Trophoblast cell (in vitro differentiated cells and primary cell): ENCODE data around the gene PSEN2.
"Not testable (repeated sequence)": the region's sequence is repeated elsewhere in the genome, so short reads cannot be mapped to it uniquely, and the experiment has no call there.

Experiments used
- DNase-seq, 2 donors: peaks; one replicate each; pipeline ENCODE4 v3.0.0-alpha.2; 2016
- H2AFZ ChIP-seq: 2 replicates; pipeline ENCODE4 v1.6.1; 2013; ENCODE audit warnings: low read length, moderate library complexity, mild to moderate bottlenecking; ENCODE audit not compliant: insufficient read depth, poor library complexity
- H2AK5ac ChIP-seq: 2 replicates; pipeline ENCODE4 v1.6.1; 2013; ENCODE audit warnings: mild to moderate bottlenecking, low read length
- H2BK120ac ChIP-seq: 2 replicates; pipeline ENCODE4 v1.6.1; 2013; ENCODE audit warnings: low read length, mild to moderate bottlenecking, moderate library complexity; ENCODE audit not compliant: insufficient read depth, poor library complexity
- H2BK12ac ChIP-seq: 2 replicates; pipeline ENCODE4 v1.6.1; 2013; ENCODE audit warnings: mild to moderate bottlenecking, low read length, moderate library complexity
- H2BK5ac ChIP-seq: 2 replicates; pipeline ENCODE4 v1.6.1; 2013; ENCODE audit warnings: low read length, low read depth, moderate library complexity, mild to moderate bottlenecking; ENCODE audit not compliant: poor library complexity
- H3K14ac ChIP-seq: 2 replicates; pipeline ENCODE4 v1.6.1; 2013; ENCODE audit warnings: mild to moderate bottlenecking, low read length
- H3K18ac ChIP-seq: 2 replicates; pipeline ENCODE4 v1.6.1; 2013; ENCODE audit warnings: mild to moderate bottlenecking, low read length
- H3K23ac ChIP-seq: 2 replicates; pipeline ENCODE4 v1.6.1; 2013; ENCODE audit warnings: low read length
- H3K27ac ChIP-seq: 2 replicates; pipeline ENCODE4 v1.5.1; 2013; ENCODE audit warnings: low read depth, mild to moderate bottlenecking, inconsistent platforms, low read length, moderate library complexity
- H3K27me3 ChIP-seq: 2 replicates; pipeline ENCODE4 v1.6.1; 2013; ENCODE audit warnings: inconsistent platforms, mild to moderate bottlenecking, low read length, moderate library complexity; ENCODE audit not compliant: insufficient read depth
- H3K36me3 ChIP-seq, 2 experiments: 1 replicate in 1 of 2; 2 replicates in 1 of 2; pipeline ENCODE4 v1.6.1; 2013; ENCODE audit warnings: low read length in 2 of 2, mild to moderate bottlenecking in 2 of 2, moderate library complexity in 1 of 2; ENCODE audit not compliant: insufficient read depth in 2 of 2, control insufficient read depth in 1 of 2
- H3K4ac ChIP-seq: 2 replicates; pipeline ENCODE4 v1.6.1; 2013; ENCODE audit warnings: low read depth, mild to moderate bottlenecking, low read length, moderate library complexity
- H3K4me1 ChIP-seq, 2 experiments: 1 replicate in 1 of 2; 2 replicates in 1 of 2; pipeline ENCODE4 v1.6.1; 2013; ENCODE audit warnings: low read length in 2 of 2, mild to moderate bottlenecking in 2 of 2, moderate library complexity in 1 of 2; ENCODE audit not compliant: insufficient read depth in 2 of 2, control insufficient read depth in 1 of 2
- H3K4me2 ChIP-seq: 2 replicates; pipeline ENCODE4 v1.6.1; 2013; ENCODE audit warnings: inconsistent platforms, mild to moderate bottlenecking, low read length, moderate library complexity
- H3K4me3 ChIP-seq: 2 replicates; pipeline ENCODE4 v1.5.1; 2013; ENCODE audit warnings: mild to moderate bottlenecking, low read depth, low read length, inconsistent platforms
- H3K79me1 ChIP-seq: one replicate; pipeline ENCODE4 v1.6.1; 2013; ENCODE audit warnings: low read length
- H3K79me2 ChIP-seq: 2 replicates; pipeline ENCODE4 v1.6.1; 2013; ENCODE audit warnings: low read length, mild to moderate bottlenecking; ENCODE audit not compliant: control insufficient read depth, insufficient read depth, poor library complexity
- H3K9ac ChIP-seq: 2 replicates; pipeline ENCODE4 v1.6.1; 2013; ENCODE audit warnings: mild to moderate bottlenecking, low read length
- H3K9me3 ChIP-seq: 2 replicates; pipeline ENCODE4 v1.6.1; 2013; ENCODE audit warnings: low read depth, mild to moderate bottlenecking, control low read depth, inconsistent platforms, low read length; ENCODE audit not compliant: insufficient read depth
- H4K12ac ChIP-seq: 2 replicates; pipeline ENCODE4 v1.6.1; 2013; ENCODE audit warnings: low read depth, mild to moderate bottlenecking, low read length, moderate library complexity
- H4K8ac ChIP-seq: 2 replicates; pipeline ENCODE4 v1.6.1; 2013; ENCODE audit warnings: low read depth, mild to moderate bottlenecking, low read length, moderate library complexity
- H4K91ac ChIP-seq: one replicate; pipeline ENCODE4 v1.6.1; 2013; ENCODE audit warnings: low read depth, mild to moderate bottlenecking, low read length, moderate library complexity
- WGBS: extraction: QIAGEN DNeasy Blood & Tissue Kit; methylation state at CpG from one replicate; pipeline ENCODE4 v1.1.7; 2013; ENCODE audit warnings: missing lambda C conversion rate; ENCODE audit not compliant: insufficient read length, insufficient coverage; ENCODE audit errors: extremely low coverage; 5-methylcytosine and 5-hydroxymethylcytosine counted together

PSEN2 gene

DNA sequence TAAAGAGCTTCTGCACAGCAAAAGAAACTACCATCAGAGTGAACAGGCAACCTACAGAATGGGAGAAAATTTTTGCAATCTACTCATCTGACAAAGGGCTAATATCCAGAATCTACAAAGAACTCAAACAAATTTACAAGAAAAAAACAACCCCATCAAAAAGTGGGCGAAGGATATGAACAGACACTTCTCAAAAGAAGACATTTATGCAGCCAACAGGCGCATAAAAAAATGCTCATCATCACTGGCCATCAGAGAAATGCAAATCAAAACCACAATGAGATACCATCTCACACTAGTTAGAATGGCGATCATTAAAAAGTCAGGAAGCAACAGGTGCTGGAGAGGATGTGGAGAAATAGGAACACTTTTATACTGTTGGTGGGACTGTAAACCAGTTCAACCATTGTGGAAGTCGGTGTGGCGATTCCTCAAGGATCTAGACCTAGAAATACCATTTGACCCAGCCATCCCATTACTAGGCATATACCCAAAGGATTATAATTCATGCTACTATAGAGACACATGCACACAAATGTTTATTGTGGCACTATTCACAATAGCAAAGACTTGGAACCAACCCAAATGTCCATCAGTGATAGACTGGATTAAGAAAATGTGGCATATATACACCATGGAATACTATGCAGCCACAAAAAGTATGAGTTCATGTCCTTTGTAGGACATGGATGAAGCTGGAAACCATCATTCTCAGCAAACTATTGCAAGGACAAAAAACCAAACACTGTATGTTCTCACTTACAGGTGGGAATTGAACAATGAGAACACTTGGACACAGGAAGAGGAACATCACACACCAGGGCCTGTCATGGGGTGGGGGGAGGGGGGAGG, 59.1 kb downstream of the PSEN2 start:
- WGBS: no CpG with 5 or more reads among the region's 5 CpGs
- not testable (repeated sequence) for DNase-seq, H2AFZ ChIP-seq

DNA sequence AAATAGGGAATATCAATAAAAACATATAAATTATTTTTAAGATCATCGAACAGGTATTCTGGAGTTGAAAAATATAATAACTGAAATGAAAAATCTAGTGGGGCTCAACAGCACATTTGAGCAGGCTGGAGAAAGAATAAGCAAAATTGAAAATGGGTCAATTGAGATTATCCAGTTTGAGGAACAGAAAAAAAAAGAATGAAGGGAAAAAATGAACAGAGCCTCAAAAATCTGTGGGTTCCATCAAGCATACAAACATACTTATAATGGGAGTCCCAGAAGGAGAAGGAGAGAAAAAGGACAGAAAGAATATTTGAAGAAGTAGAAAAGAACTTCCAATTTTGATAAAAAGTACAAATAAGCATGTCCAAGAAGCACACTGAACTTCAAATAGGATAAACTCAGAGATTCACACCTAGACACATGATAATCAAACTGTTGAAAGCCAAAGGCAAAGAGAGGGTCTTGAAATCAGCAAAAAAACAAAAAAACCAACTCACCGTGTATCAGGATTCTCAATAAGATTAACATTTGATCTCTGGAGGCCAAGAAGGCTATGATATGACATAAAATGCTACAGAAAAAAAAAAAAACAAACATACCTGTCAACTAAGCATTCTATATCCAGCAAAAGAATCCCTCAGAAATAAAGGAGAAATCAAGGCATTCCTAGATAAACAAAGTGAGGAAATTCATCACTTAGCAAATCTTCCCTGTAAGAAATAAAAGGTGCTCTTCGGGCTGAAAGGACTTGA, 64.2 kb downstream of the PSEN2 start:
- H3K36me3 ChIP-seq: no peaks in the 10 kb centered on the region
- WGBS: no CpG with 5 or more reads among the region's 3 CpGs
- no peaks in the 10 kb centered on the region for H3K27me3 ChIP-seq
- H3K9me3 ChIP-seq: no peaks in the 10 kb centered on the region
- no peak overlapping the region for H3K4ac ChIP-seq
- no peak overlapping the region for H2BK5ac ChIP-seq
- no peak overlapping the region for H3K14ac ChIP-seq
- H2BK12ac ChIP-seq: no peak overlapping the region
- H3K4me1 ChIP-seq: peaks cover 0 to 1% of the 10 kb centered on the region in 2 experiments
- no peak overlapping the region for H2BK120ac ChIP-seq
- no peak overlapping the region for H3K4me2 ChIP-seq
- peaks cover 6% of the 10 kb centered on the region for H3K79me1 ChIP-seq
- no peak overlapping the region for H3K23ac ChIP-seq
- H4K12ac ChIP-seq: no peak overlapping the region
- DNase-seq: no peak
- no peak overlapping the region for H3K27ac ChIP-seq
- H4K91ac ChIP-seq: no peak overlapping the region
- H2AK5ac ChIP-seq: no peak overlapping the region
- H2AFZ ChIP-seq: no peak overlapping the region
- no peak overlapping the region for H3K9ac ChIP-seq
- no peak overlapping the region for H4K8ac ChIP-seq
- no peak overlapping the region for H3K4me3 ChIP-seq
- peaks cover 4% of the 10 kb centered on the region for H3K79me2 ChIP-seq
- no peak overlapping the region for H3K18ac ChIP-seq

More for the DNA sequence above, 59.1 kb downstream of the PSEN2 start:
- H3K18ac ChIP-seq, H3K14ac ChIP-seq, H3K79me2 ChIP-seq, H3K27me3 ChIP-seq, H3K9ac ChIP-seq, H3K4me2 ChIP-seq, H2AK5ac ChIP-seq, H2BK5ac ChIP-seq, H2BK120ac ChIP-seq, H4K8ac ChIP-seq, H4K12ac ChIP-seq, H3K36me3 ChIP-seq, H3K9me3 ChIP-seq, H3K4me1 ChIP-seq, H4K91ac ChIP-seq, H2BK12ac ChIP-seq, H3K4ac ChIP-seq, H3K23ac ChIP-seq, H3K27ac ChIP-seq, H3K4me3 ChIP-seq, H3K79me1 ChIP-seq: not testable (repeated sequence)

DNA sequence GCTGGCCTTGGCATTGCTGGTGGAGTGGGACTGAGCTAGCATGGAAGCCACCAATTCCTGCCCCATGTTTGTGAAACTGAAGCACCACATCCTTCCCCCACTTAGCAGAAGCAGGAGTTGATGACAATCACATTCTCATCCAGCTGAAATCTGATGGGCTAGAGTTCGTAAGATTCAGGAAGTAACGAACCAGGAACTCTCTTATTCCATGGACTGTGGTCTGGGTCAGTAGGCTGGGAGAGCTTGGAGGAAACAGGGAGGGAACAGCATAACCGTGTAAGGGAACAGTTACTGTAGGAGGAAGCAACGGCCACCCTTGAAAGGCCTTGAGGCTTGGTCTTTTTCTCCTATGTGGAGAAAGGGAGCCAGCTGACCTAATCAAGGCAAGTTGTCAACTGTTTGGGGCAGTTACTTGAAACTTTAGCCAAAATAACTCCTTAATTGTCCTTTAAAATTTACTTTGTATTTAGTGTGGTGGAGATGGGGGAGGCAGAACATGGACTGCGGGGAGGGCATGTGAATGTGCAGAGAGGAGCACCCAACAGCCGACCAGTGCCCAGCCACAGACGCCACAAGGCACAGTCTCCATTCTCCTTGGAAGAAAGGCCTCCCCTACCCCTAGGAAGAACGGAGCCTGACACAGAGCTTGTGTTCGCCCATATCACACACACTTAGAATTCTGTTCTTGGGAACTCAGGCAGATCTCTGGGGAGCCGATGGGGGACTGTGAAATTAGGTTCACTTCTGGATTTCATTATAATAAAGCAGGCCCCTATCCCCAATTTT, 67.7 kb downstream of the PSEN2 start:
- Histone ChIP-seq H3K23ac (no peak overlapping the region), H2AK5ac (no peak overlapping the region), H3K9me3 (no peaks in the 10 kb centered on the region), H3K4me1 (peaks cover 5 to 8% of the 10 kb centered on the region in 2 experiments), H2AFZ (no peak overlapping the region), H3K79me2 (peaks cover 7% of the 10 kb centered on the region), H3K4me3 (no peak overlapping the region), H3K14ac (no peak overlapping the region), H3K27me3 (no peaks in the 10 kb centered on the region), H3K36me3 (no peaks in the 10 kb centered on the region), H4K91ac (no peak overlapping the region), H3K4ac (no peak overlapping the region), H3K18ac (no peak overlapping the region), H2BK5ac (no peak overlapping the region), H4K8ac (no peak overlapping the region), H3K79me1 (peaks cover 7% of the 10 kb centered on the region), H3K27ac (no peak overlapping the region), H2BK12ac (no peak overlapping the region), H3K4me2 (no peak overlapping the region), H3K9ac (no peak overlapping the region), H2BK120ac (no peak overlapping the region), H4K12ac (no peak overlapping the region)
- WGBS: no CpG with 5 or more reads among the region's 10 CpGs
- DNase-seq: peak in 1 of 2 donors; percentile 3

DNA sequence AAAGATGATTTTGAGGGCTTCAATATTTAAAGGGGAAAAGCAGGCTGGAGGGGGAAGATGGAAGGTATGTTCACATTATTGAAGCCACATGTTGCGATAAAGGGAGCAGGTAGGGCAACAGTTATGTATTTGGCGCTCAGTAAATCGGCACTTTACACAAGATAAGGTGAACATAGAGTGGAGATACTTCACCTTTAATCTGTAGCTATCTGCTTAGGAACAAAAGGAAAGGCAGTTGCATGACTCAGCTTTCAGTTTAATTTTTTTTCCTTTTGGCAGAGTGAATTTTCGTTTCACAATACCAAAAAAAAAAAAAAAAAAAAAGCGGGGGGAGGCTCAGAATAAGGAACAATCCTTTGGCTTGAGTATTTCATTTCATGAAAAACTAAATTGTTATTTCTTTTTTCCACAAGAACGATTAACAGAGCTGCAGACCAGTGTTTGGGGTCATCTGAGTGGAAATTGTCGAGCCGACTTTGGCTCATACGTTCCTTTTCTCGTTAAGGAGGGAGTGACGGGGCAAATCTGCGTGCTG, 68.6 kb downstream of the PSEN2 start:
- Histone ChIP-seq H3K23ac (no peak overlapping the region), H3K14ac (peak overlapping the region; percentile 92), H4K8ac (peak overlapping the region; percentile 98), H2BK12ac (no peak overlapping the region), H2AK5ac (no peak overlapping the region), H3K18ac (peak overlapping the region; percentile 96), H3K27me3 (no peaks in the 10 kb centered on the region), H3K4me2 (peak overlapping the region; percentile 83), H3K9me3 (no peaks in the 10 kb centered on the region), H4K12ac (peak overlapping the region; percentile 68), H3K27ac (peak overlapping the region; percentile 83), H3K36me3 (no peaks in the 10 kb centered on the region), H3K9ac (peak overlapping the region; percentile 70), H2BK5ac (peak overlapping the region; percentile 81), H4K91ac (peak overlapping the region; percentile 79), H3K4ac (peak overlapping the region; percentile 73), H2AFZ (peak overlapping the region; percentile 92), H3K4me1 (peaks cover 5 to 8% of the 10 kb centered on the region in 2 experiments), H3K79me2 (peaks cover 7% of the 10 kb centered on the region), H2BK120ac (peak overlapping the region; percentile 92), H3K79me1 (peaks cover 7% of the 10 kb centered on the region), H3K4me3 (peak overlapping the region; percentile 76)
- WGBS: no CpG with 5 or more reads among the region's 12 CpGs
- DNase-seq: peak in 1 of 2 donors; percentile 60
